Measurements from ENCODE around the gene DPY19L1. TPM values are rescaled to one million over a fixed set of nuclear protein-coding genes. Genes with fewer than 3 reads are reported as not detected.

Gene DPY19L1
- total RNA-seq, result 10 to 100 TPM; 13.9 to 18.1 TPM

DNA sequence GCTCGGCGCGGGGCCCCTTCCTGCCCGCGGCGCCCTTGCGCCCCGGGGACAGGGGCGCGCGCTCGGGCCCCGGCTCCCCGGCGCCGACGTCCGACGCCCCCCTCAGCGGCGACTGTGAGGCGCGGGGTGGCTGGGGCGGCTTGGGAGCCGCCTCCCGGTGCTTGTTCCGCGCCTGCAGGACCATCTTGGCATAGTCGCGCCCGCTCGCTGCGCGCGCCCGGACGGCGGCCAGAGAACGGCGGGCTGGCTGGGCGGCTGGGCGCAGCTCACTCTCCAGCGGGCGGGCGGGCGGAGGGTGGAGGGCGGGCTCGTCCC, at the start of gene DPY19L1:
DPY19L1 (minus strand) TSS at position 275 of the 315 bp plus-strand sequence; CDS start at position 184, 91 bp downstream.

Small RNA genes within 50 kb of the gene (microRNA-seq; reads per million reads assigned to microRNA genes)
- gene MIR548N (ENCODE audit: borderline microRNAs expressed, borderline replicate concordance), result not detected

Other genes with a start within 250 kb of the DPY19L1 start
- gene TBX20, start 216.6 kb upstream of the DPY19L1 start, total RNA-seq, result under 1 TPM; 0.12 to 0.38 TPM

Measured in activated naive CD4-positive, alpha-beta T cell treated with anti-CD3 and anti-CD28 coated beads, Interleukin-2, amount 10 ng/mL, durations not matched to agents 5 hours and 36 hours (primary cell).